Retinal pigment epithelial cell (primary cell): ENCODE results near the gene NOS1AP.

Source experiments
- DNase-seq: peaks from one replicate; pipeline ENCODE4 v3.0.0-alpha.2; 2010; ENCODE audit warnings: low read depth
- H3K4me3 ChIP-seq: 2 replicates; pipeline ENCODE4 v1.5.1; 2011; ENCODE audit warnings: mild to moderate bottlenecking, low read length, control low read depth, moderate library complexity
- TF ChIP-seq, protein P1 (sequence below): conservative IDR thresholded peaks from 2 replicates; pipeline ENCODE4 v1.5.1; 2011; ENCODE audit warnings: low read depth, low read length, control low read depth, inconsistent platforms

NOS1AP gene

DNA sequence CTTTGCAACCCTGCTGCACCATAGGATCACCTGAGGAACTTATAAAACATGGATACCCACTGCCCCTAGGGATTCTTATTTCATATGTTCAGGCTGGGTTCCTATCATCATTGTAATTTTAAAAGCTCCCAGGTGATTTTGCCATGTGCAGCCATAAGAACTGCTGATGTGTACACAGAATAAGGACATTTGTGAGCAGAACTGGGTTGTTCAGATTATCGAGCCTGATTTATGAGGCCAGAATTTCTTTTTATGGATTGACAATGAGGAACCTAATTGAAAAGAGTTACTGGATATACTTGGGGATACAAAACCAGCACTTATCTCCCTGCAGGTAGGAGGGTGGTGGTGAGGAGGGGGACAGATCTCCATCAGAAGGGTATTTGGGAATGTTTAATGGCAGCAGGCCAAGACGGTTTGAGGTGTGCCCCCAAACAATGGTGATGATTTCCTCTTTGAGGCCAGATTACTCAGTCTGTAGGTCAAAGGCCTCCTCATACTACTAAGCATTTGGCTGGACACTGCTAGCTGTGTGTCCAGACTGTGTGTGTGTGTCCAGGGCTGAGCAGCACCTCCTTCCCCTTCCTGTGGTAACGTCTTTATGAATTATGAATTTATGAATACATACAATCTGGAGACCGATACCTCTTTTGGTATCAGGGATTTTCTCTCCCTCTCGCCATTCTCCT, 18.9 kb downstream of the NOS1AP start:
- TF ChIP-seq, protein P1, sequence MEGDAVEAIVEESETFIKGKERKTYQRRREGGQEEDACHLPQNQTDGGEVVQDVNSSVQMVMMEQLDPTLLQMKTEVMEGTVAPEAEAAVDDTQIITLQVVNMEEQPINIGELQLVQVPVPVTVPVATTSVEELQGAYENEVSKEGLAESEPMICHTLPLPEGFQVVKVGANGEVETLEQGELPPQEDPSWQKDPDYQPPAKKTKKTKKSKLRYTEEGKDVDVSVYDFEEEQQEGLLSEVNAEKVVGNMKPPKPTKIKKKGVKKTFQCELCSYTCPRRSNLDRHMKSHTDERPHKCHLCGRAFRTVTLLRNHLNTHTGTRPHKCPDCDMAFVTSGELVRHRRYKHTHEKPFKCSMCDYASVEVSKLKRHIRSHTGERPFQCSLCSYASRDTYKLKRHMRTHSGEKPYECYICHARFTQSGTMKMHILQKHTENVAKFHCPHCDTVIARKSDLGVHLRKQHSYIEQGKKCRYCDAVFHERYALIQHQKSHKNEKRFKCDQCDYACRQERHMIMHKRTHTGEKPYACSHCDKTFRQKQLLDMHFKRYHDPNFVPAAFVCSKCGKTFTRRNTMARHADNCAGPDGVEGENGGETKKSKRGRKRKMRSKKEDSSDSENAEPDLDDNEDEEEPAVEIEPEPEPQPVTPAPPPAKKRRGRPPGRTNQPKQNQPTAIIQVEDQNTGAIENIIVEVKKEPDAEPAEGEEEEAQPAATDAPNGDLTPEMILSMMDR: no peak
- H3K4me3 ChIP-seq: no peak overlapping the region
- no peak for DNase-seq

DNA sequence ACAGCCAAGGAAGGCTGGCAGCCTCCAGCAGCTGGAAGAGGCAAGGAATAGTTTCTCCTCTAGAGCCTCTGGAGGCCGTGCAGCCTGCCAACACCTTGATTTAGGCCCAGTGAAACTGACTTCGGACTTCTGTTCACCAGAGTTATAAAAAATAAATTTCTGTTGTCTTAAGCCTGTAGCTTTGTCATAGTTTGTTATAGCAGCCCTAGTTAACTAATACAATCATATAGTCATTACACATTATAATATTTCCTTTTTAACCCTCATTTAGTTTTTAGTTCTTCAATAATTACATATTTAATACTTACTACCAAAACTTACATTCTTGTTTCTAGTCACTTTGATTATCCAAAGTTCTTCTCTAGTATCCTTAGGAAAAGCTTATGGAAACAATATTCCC, 20.3 kb downstream of the NOS1AP start:
- no peak for DNase-seq
- H3K4me3 ChIP-seq: no peak overlapping the region
- TF ChIP-seq, protein P1: no peak

DNA sequence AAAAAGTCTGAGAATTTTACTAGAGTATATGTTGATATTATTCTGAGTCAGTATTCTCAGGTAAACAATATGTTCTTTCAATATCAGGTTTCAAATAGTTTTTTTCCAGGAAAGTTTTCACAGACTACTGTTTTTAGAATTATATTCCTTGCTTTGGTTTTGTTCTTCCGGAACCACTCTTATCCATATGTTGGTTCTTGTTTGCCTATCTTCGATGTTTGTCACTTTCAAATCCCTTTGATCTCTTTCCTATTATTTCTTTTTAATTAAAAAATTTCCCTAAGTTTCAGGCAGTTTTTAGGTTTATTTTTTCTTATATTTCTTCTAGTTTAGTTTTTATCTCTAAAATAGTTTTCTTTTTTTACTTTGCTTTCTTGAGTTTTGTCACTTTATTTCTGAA, 20.9 kb downstream of the NOS1AP start:
- H3K4me3 ChIP-seq: no peak overlapping the region
- TF ChIP-seq, protein P1: no peak
- DNase-seq: no peak

DNA sequence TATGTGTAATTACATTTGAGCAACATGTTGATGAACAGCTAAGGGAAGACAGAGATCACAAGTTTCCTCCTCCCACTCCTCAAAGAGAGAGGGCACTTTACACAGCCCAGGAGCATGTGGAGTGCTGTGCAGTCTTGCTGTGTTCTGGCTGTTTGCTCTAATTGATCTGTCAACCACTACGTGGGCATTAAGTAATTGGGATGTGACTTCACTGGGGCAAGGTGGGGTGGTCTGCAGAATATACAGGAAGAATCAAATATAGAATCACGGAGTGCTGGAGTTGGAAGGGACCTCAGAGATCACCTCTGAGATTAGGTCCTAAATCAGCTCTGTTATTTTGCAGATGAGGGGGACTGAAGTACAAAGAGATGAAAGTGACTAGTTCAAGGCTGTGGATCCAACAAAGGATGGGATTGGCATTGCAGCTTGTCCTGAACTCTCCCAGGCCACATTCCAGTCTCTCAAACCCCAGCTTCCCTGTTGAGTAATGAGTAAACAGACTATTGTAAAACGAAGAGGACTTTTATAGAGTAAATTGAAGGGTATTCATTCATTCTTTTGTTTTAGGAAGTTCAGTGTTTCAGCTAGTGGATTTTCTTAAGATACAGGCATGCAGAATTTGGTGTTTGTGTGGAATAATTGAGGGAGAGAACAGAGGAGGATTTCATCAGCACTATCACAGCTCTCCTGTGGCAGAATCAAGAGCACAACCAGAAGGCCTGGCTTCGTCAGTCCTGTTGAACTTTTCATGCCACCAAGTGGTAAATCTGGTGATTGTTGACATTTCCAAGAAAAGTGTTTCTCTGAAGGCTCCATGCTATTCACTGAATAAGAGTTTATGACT, 22.4 kb downstream of the NOS1AP start:
- DNase-seq: no peak
- no peak overlapping the region for H3K4me3 ChIP-seq
- TF ChIP-seq, protein P1: no peak

DNA sequence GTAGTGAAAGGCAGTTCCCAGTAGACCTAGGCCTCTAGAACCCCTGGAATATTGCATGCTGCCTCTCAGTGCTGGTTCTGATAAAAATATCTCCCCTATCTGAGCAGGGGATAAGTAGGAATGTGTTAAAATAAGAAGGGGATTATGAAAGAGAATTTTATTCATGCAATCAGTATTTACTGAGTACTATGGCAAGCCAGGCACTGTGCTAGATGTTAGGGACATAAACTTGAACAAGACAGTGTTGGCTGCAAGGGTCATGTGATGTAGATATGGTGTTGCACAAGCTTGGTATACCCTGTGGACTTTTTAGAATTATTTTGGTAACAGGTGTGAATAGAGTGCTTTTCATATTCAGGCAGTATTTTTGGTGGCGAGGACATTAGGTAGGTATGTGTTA, 23.6 kb downstream of the NOS1AP start:
- no peak for DNase-seq
- H3K4me3 ChIP-seq: no peak overlapping the region
- TF ChIP-seq, protein P1: no peak

DNA sequence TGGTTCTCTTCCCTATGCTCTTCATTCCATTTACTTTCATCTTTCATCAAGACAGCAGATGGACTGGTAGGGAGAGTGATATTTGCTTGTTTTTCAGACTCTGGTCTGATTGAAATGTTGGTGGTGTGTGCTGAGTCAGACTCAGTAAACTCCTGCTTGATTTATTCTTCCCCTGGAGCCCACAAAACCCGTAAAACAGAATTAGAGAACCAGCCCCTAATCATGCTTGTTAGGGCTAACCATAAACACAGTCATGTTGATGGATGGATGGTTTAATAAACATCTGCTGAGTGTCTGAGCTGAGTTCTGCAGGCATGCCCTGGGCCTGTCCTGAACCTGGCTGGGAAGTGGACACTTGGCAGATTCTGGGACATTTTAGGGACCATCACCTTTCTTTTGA, 24.8 kb downstream of the NOS1AP start:
- H3K4me3 ChIP-seq: no peak overlapping the region
- DNase-seq: no peak
- TF ChIP-seq, protein P1: no peak

DNA sequence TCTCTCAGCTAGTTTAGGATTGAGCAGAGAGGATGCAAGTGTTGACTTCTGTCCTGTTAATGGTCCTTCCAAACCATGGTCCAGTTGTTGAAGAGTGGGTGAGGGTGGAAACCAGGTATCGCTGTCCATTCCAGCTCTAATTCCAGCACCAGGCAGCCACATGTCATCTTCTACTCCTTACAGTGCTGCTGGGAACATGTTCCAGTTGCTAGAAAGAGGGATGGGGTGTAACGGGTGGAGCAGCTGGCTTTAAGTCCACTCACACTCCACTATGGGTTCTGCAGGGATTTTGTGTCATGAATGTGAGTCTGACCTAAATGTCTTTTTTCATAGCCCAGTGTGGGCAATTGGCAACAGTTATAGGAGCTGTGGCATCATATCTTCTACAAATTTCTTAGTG, 25.2 kb downstream of the NOS1AP start:
- DNase-seq: no peak
- TF ChIP-seq, protein P1: no peak
- H3K4me3 ChIP-seq: no peak overlapping the region
